Caki2 (cell line): ENCODE measurements around the gene MARCHF3. TPM values are rescaled to one million over a fixed set of nuclear protein-coding genes. Genes with fewer than 3 reads are reported as not detected.
"Not testable (repeated sequence)": the region's sequence is repeated elsewhere in the genome, so short reads cannot be mapped to it uniquely, and the experiment has no call there.

Experiments used
- DNase-seq: peaks from one replicate; pipeline ENCODE4 v3.0.0-alpha.2; 2015; ENCODE audit warnings: low read depth
- in situ Hi-C: cut with HindIII; loops from 2 replicates; pipeline ENCODE4 v1.10.0; 2016; ENCODE audit warnings: low sequenced_read_pairs, low pct_unique_long_range_greater_than_20kb, mixed read lengths
- total RNA-seq: library from RNA; depleted of rRNA; stranded (reverse); fragments of >200 nt; shearing (Covaris generic); gene quantifications from 2 replicates; pipeline ENCODE4 v1.2.3, GENCODE V29; 2014; ENCODE audit warnings: low replicate concordance

MARCHF3 gene
- total RNA-seq, 1 experiment from 2014 or later: 2.0 TPM

- DNase-seq, in situ Hi-C loops: not testable (repeated sequence)
These were observed 6.7 kb downstream of the MARCHF3 start for GRCh38 chr5:127023552-127024191.

- in situ Hi-C loops: no loop called here
These were observed 7.5 kb downstream of the MARCHF3 start for GRCh38 chr5:127022846-127023245.

DNA sequence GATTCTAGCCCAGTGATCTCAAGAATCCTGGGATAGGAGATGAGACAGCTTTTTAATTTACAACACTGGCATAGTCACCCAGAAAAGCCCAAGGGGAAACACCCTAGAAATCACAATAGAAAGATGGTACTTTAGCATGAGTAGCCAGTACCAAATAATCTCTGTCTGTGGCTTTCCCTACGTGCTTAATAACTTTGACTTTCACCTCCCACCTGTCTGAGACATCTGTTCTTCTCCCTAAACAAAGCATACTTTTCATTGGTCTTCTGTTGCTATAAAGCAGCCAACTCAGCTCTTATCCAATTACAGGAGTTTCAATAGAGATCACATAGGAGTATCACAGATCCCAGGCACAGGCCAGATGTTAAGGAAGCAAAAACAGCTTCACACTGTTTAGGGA lies 10.4 kb downstream of the MARCHF3 start:
- in situ Hi-C loops: no loop called here
- no peak for DNase-seq

More at GRCh38 chr5:127022846-127023245, 7.5 kb downstream of the MARCHF3 start:
- DNase-seq: no peak

DNA sequence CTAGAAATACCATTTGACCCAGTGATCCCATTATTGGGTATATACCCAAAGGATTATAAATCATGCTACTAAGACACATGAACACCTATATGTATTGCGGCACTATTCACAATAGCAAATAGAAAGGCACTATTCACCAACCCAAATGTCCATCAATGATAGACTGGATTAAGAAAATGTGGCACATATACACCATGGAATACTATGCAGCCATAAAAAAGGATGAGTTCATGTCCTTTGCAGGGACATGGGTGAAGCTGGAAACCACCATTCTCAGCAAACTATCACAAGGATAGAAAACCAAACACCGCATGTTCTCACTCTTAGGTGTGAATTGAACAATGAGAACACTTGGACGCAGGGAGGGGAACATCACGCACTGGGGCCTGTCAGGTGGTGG lies 13.6 kb downstream of the MARCHF3 start:
- DNase-seq, in situ Hi-C loops: not testable (repeated sequence)

- no peak for DNase-seq
- in situ Hi-C loops: no loop called here
These were observed 14.6 kb downstream of the MARCHF3 start for GRCh38 chr5:127015716-127016115.

- in situ Hi-C loops: no loop called here
- no peak for DNase-seq
These were observed 15.8 kb downstream of the MARCHF3 start for GRCh38 chr5:127014573-127014972.

- in situ Hi-C loops: no loop called here
- DNase-seq: no peak
These were observed 17.0 kb downstream of the MARCHF3 start for GRCh38 chr5:127013407-127013806.

DNA sequence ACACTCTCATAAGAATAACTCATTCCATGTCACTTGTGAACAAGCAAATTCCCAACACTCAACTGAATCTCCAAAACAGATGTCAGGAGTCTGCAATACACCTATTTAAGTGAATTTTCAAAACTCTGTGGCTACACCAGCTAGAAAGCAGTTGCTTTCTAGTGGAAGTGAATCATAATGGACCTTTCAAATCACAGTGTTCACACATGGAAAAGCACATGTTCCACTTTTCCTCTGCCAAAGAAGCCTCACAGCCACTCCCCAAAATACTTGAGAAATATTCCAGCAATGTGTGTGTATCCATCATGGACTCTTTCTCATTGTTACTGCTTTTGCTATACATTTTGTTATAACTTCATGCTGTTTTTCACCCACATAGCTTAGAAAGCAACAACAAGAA lies 17.4 kb downstream of the MARCHF3 start:
- in situ Hi-C loops: no loop called here
- DNase-seq: no peak

DNA sequence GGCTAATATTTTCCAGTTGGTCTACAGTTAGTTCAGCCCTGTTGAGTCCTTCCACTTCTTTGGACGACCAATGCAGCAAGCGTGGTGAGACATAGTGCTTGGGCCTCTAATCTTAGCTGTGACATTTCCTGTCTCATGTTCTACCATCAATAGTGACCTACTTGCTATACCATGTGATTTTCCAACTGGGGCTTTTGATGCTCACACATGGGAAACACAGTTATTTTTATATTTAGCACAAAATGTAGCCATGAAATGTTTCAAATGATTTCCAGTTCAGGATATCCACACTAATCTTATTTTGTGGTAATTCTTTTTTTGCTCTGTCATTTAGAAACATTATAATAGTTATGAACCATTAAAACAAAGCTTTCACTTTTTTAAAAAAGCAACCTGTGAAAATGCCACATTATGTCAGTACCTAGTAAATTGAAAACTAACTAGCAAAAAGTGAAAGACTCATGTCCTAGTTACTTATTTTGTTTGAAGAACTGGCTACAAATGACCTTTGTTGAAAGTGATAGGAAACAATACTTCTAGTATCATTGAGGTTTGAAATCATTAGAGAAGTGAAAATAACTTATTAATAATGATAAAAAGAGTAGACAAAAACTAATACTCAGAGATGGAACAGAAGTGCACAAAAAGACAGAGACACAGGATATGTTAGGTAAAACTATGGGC lies 18.3 kb downstream of the MARCHF3 start:
- no peak for DNase-seq
- in situ Hi-C loops: no loop called here

- DNase-seq: peak; percentile 37
- in situ Hi-C loops: no loop called here
These were observed 19.2 kb downstream of the MARCHF3 start for GRCh38 chr5:127011153-127011552.

DNA sequence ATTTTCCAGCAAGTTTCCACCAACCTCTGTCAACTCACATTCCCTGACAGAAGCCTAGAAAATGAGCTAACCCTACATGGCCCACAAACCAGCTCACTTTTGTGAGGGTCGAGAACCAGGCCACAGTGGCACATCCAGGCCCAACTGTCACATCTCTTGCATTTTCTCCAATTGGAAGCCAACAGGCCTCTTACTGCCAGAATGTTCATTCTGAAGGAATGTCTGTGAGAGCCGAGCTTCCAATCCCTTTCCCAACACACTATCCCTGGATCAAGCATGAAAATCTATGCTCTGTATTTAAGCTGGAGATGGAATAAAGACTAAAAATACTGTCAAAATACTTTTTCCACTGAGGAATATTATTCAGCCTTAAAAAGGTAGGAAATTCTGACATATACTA lies 20.0 kb downstream of the MARCHF3 start:
- no peak for DNase-seq
- in situ Hi-C loops: no loop called here

- in situ Hi-C loops: no loop called here
- no peak for DNase-seq
These were observed 20.6 kb downstream of the MARCHF3 start for GRCh38 chr5:127009784-127010183.

- in situ Hi-C loops: no loop called here
- DNase-seq: no peak
These were observed 21.9 kb downstream of the MARCHF3 start for GRCh38 chr5:127008300-127008975.

DNA sequence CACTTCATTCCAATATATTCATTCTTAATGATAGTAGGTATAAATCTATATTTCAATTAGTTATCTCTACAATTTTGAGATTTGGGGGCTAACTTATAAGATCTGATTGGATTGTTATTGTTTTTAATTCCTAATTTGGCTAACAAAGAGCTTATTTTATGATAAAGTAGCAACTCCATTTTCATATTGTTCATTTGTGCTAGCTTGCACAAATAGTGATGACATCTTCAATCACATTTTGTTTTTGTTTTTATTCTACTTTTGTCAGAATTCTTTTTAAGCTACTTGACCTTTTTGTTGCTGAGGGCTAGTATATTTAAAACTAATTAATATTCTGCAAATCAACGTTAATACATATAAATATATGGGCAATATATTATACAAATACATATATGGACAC lies 22.8 kb downstream of the MARCHF3 start:
- in situ Hi-C loops: no loop called here
- DNase-seq: no peak

- in situ Hi-C loops: no loop called here
These were observed 23.6 kb downstream of the MARCHF3 start for GRCh38 chr5:127006744-127007143.

GRCh38 chr5:127005282-127005681 lies 25.1 kb downstream of the MARCHF3 start:
- in situ Hi-C loops, DNase-seq: not testable (repeated sequence)

More at GRCh38 chr5:127006744-127007143, 23.6 kb downstream of the MARCHF3 start:
- no peak for DNase-seq

DNA sequence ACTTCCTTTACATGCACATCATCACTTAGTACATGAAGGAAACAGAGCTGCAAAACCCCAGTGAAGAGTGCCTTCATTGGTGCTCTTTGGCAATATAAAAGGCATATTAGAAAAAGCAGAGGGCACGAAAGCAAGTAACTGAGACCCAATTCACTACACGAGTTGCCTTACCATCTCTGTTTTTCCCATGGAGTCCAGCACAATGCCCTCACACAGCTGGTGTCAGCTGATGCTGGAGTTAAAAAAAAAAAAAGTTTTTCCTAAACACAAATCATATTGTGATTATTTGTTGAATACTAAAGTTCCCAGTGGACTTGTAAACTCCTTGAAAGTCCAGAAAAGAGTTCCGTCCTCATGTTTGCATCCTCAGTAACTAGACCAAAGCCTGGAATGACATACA lies 25.6 kb downstream of the MARCHF3 start:
- no peak for DNase-seq
- in situ Hi-C loops: no loop called here

DNA sequence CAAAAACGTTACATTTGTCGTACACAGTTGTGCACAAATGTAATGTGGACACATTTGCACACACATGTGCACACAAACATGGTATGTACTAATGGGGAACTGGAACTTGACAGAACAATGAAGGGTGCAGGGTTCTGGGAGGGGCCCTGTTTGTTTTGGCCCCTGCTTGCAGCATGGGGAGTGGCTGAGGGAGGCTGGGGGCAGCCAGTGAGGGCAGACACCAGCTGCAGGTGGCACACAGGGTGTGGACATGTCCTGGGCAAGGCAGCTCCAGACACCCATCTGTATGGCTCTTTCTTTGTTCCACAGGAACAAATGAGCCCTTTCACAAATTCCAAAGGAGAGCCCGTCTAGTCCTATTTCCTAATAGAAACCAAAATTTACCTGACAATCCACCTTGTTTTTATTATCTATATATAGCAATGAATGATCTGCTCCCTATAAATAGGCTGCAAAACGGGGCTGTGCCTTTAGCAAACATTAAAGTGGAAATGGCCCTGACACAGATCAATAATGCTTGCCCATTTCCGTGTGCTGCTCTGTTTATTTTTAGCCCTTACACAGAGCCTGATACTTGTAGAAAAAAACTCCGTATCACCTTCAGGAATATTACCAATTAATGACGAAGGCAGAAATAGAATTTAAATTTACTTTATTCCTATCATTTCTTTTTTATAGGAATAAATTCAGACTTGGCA lies 26.4 kb downstream of the MARCHF3 start:
- no peak for DNase-seq
- in situ Hi-C loops: no loop called here

DNA sequence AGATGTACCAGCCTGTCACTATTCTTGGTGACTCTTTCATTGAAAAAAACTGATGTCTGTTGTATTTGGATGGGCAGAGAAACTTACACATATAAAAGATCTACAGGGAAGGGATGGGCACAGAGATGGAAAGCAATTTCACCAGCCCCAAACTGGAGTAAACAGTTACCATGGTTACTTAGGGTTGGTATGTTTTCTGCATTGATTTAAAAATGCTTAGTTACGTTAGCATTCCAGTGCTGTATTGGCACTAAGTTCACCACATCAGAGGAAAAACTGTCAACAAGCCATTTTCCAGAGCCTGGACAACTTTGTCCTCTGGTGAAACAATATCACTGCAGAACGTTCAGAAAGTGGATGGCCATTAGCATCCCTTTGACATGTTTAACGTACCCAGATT lies 28.0 kb downstream of the MARCHF3 start:
- no peak for DNase-seq

More for the DNA sequence above, 28.0 kb downstream of the MARCHF3 start:
- in situ Hi-C loops: no loop called here
